Liver (tissue), 9 donors: ENCODE data around the gene SLC28A2. TPM values are rescaled to one million over a fixed set of nuclear protein-coding genes. Genes with fewer than 3 reads are reported as not detected.

Experiments
- DNase-seq: peaks from one replicate; pipeline ENCODE4 v3.0.0-alpha.2; 2017; ENCODE audit warnings: low spot score
- H3K27ac ChIP-seq, 2 donors: one replicate each; pipeline ENCODE4 v1.7.0; 2013; ENCODE audit warnings: inconsistent platforms in 2 of 2, low read length in 2 of 2, control low read depth in 1 of 2, low read depth in 1 of 2, mild to moderate bottlenecking in 1 of 2
- H3K27me3 ChIP-seq, 4 donors: one replicate each; pipeline versions ENCODE4 v1.6.1 to v1.7.0; 2013; ENCODE audit warnings: low read length in 3 of 4, inconsistent platforms in 1 of 4, mild to moderate bottlenecking in 1 of 4, moderate library complexity in 1 of 4; ENCODE audit not compliant: control insufficient read depth in 4 of 4, insufficient read depth in 4 of 4
- H3K36me3 ChIP-seq, 4 donors: one replicate each; pipeline versions ENCODE4 v1.6.1 to v1.7.0; 2013; ENCODE audit warnings: low read length in 3 of 4, mild to moderate bottlenecking in 3 of 4, low read depth in 1 of 4, moderate library complexity in 1 of 4; ENCODE audit not compliant: control insufficient read depth in 4 of 4, insufficient read depth in 3 of 4
- H3K4me1 ChIP-seq, 4 donors: one replicate each; pipeline versions ENCODE4 v1.6.1 to v1.7.0; 2013; ENCODE audit warnings: low read length in 3 of 4, mild to moderate bottlenecking in 3 of 4, moderate library complexity in 1 of 4; ENCODE audit not compliant: control insufficient read depth in 4 of 4, insufficient read depth in 4 of 4
- H3K4me3 ChIP-seq, 3 donors: one replicate each; pipeline versions ENCODE4 v1.6.1 to v1.7.0; 2013; ENCODE audit warnings: low read length in 3 of 3, control low read depth in 1 of 3, low read depth in 1 of 3, mild to moderate bottlenecking in 1 of 3
- H3K9ac ChIP-seq, 2 donors: one replicate each; pipeline ENCODE4 v1.7.0; 2013; ENCODE audit warnings: low read length in 2 of 2, mild to moderate bottlenecking in 2 of 2, moderate library complexity in 2 of 2, control low read depth in 1 of 2, low read depth in 1 of 2
- H3K9me3 ChIP-seq, 4 donors: one replicate each; pipeline versions ENCODE4 v1.6.1 to v1.7.0; 2013; ENCODE audit warnings: low read length in 3 of 4; ENCODE audit not compliant: control insufficient read depth in 4 of 4
- EGR1 ChIP-seq, 2 donors: IDR thresholded peaks; 2 replicates each; pipeline ENCODE4 v1.6.1; 2016 to 2018; ENCODE audit warnings: antibody characterized with exemption in 2 of 2, low read depth in 2 of 2
- FOXA1 ChIP-seq: IDR thresholded peaks from 2 replicates; pipeline ENCODE4 v1.6.1; 2016; ENCODE audit warnings: antibody characterized with exemption
- FOXA2 ChIP-seq: IDR thresholded peaks from 2 replicates; pipeline ENCODE4 v1.6.1; 2016; ENCODE audit warnings: antibody characterized with exemption
- GABPA ChIP-seq, 2 donors: IDR thresholded peaks in 1 of 2; conservative IDR thresholded peaks in 1 of 2; 2 replicates each; pipeline ENCODE4 v1.6.1; 2016; ENCODE audit warnings: antibody characterized with exemption in 2 of 2, mild to moderate bottlenecking in 1 of 2, moderate library complexity in 1 of 2
- HNF4A ChIP-seq, 2 donors: conservative IDR thresholded peaks; 2 replicates each; pipeline ENCODE4 v1.6.1; 2016; ENCODE audit warnings: antibody characterized with exemption in 2 of 2, mild to moderate bottlenecking in 2 of 2
- HNF4G ChIP-seq: IDR thresholded peaks from 2 replicates; pipeline ENCODE4 v1.6.1; 2016; ENCODE audit warnings: antibody characterized with exemption
- JUND ChIP-seq, 2 donors: IDR thresholded peaks; 2 replicates each; pipeline ENCODE4 v1.6.1; 2016; ENCODE audit warnings: antibody characterized with exemption in 2 of 2
- NR2F2 ChIP-seq: IDR thresholded peaks from 2 replicates; pipeline ENCODE4 v1.6.1; 2016; ENCODE audit warnings: antibody characterized with exemption
- RAD21 ChIP-seq, 2 donors: IDR thresholded peaks; 2 replicates each; pipeline ENCODE4 v1.6.1; 2016; ENCODE audit warnings: antibody characterized with exemption in 2 of 2, mild to moderate bottlenecking in 2 of 2
- RXRA ChIP-seq, 2 donors: IDR thresholded peaks; 2 replicates each; pipeline ENCODE4 v1.6.1; 2017 to 2018; ENCODE audit warnings: antibody characterized with exemption in 2 of 2, mild to moderate bottlenecking in 1 of 2
- SP1 ChIP-seq: IDR thresholded peaks from 2 replicates; pipeline ENCODE4 v1.6.1; 2018; ENCODE audit warnings: antibody characterized with exemption, mild to moderate bottlenecking
- TAF1 ChIP-seq: conservative IDR thresholded peaks from 2 replicates; pipeline ENCODE4 v1.6.1; 2016; ENCODE audit warnings: antibody characterized with exemption, mild to moderate bottlenecking
- YY1 ChIP-seq: IDR thresholded peaks from 2 replicates; pipeline ENCODE4 v1.6.1; 2016; ENCODE audit warnings: antibody characterized with exemption, mild to moderate bottlenecking
- WGBS: extraction: QIAGEN DNeasy Blood & Tissue Kit; methylation state at CpG from one replicate; pipeline ENCODE4 v1.1.7; 2013; 5-methylcytosine and 5-hydroxymethylcytosine counted together
- polyA plus RNA-seq, 2 donors: library from polyadenylated mRNA; stranded (reverse) in 1 of 2; unstranded in 1 of 2; fragments of 200-250 nt in 1 of 2; fragments of >200 nt in 1 of 2; fragmentation: Nextera tagmentation in 1 of 2; extraction: Ambion mirVana in 1 of 2; gene quantifications; one replicate each; pipeline versions ENCODE4 v1.2.1 to v1.2.3, GENCODE V29; 2013 to 2015
- total RNA-seq, 2 donors: library from RNA; depleted of rRNA; stranded (reverse); fragments of >200 nt; gene quantifications; one replicate each; pipeline ENCODE4 v1.2.3, GENCODE V29; 2014
- TF ChIP-seq, protein P1 (sequence below): IDR thresholded peaks from 2 replicates; pipeline ENCODE4 v1.6.1; 2016; ENCODE audit warnings: antibody characterized with exemption
- TF ChIP-seq, protein P2 (sequence below): IDR thresholded peaks from 2 replicates; pipeline ENCODE4 v1.6.1; 2016; ENCODE audit warnings: antibody characterized with exemption
- TF ChIP-seq, protein P3 (sequence below): fragments of 150-350 bp; IDR thresholded peaks from 2 replicates; pipeline ENCODE4 v1.5.1; 2017; ENCODE audit warnings: improper control_type of control experiment, low read depth, low read length; ENCODE audit not compliant: missing input control
- TF ChIP-seq, protein P4 (sequence below): IDR thresholded peaks from 2 replicates; pipeline ENCODE4 v1.6.1; 2016; ENCODE audit warnings: antibody characterized with exemption
- TF ChIP-seq, protein P5 (sequence below): IDR thresholded peaks from 2 replicates; pipeline ENCODE4 v1.6.1; 2016; ENCODE audit warnings: antibody characterized with exemption, mild to moderate bottlenecking
- donor health status: healthy.
- donor health status: healthy.
- donor health status: healthy.
- donor health status: healthy.
- donor health status: healthy.

SLC28A2 gene
- total and polyA plus RNA-seq, 4 donors: under 0.01 to 0.19 (median 0.02) TPM; not detected in 1

DNA sequence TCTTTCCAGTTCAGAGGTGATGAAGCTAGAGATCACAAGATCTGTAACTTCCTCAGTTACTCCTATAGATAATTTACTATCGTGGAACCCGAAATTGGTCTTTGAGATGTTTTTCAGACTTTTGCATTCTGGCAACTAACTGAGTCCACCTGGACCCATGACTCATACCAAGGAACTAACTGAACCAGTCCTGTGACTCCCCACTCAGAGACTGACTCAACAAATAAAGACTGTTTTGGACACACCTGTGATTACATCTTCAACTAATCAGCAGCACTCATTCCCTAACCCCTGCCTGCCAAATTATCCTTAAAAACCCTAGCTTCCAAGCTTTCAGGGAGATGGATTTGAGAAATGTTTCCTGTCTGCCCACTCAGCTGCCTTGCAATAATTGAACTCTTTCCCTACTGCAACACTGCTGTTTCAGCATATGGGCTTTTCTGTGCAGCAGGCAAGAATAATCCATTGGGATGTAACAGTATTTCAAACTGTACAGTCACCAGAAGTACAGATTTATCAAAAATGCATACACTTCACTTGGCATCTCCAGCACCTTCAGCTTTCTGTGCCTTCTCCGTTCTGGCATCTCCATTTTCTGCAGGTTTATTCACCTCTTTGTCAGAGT, 68.7 kb downstream of the SLC28A2 start:
- Histone ChIP-seq H3K9ac (no peak overlapping the region), H3K4me3 (peak overlapping the region in 1 of 3 donors; percentile 49), H3K36me3 (no peaks in the 10 kb centered on the region), H3K27ac (no peak overlapping the region), H3K9me3 (no peaks in the 10 kb centered on the region), H3K27me3 (no peaks in the 10 kb centered on the region), H3K4me1 (no peaks in the 10 kb centered on the region)
- WGBS: 88% methylated on average over 3 of the region's 3 CpGs
- no peak for DNase-seq
- no peak for TF ChIP-seq RXRA (IDR thresholded peaks at IDR 0.05)
- TF ChIP-seq JUND (IDR thresholded peaks at IDR 0.05): no peak
- TF ChIP-seq NR2F2: no peak
- no peak for TF ChIP-seq SP1
- TF ChIP-seq, protein P1, sequence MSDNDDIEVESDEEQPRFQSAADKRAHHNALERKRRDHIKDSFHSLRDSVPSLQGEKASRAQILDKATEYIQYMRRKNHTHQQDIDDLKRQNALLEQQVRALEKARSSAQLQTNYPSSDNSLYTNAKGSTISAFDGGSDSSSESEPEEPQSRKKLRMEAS: no peak
- no peak for TF ChIP-seq GABPA (IDR thresholded peaks at IDR 0.05 in 1 of 2, conservative IDR thresholded peaks at IDR 0.05 in 1 of 2)
- TF ChIP-seq RAD21 (IDR thresholded peaks at IDR 0.05): no peak
- TF ChIP-seq, protein P2, sequence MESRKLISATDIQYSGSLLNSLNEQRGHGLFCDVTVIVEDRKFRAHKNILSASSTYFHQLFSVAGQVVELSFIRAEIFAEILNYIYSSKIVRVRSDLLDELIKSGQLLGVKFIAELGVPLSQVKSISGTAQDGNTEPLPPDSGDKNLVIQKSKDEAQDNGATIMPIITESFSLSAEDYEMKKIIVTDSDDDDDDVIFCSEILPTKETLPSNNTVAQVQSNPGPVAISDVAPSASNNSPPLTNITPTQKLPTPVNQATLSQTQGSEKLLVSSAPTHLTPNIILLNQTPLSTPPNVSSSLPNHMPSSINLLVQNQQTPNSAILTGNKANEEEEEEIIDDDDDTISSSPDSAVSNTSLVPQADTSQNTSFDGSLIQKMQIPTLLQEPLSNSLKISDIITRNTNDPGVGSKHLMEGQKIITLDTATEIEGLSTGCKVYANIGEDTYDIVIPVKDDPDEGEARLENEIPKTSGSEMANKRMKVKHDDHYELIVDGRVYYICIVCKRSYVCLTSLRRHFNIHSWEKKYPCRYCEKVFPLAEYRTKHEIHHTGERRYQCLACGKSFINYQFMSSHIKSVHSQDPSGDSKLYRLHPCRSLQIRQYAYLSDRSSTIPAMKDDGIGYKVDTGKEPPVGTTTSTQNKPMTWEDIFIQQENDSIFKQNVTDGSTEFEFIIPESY: no peak
- TF ChIP-seq HNF4G: no peak
- no peak for TF ChIP-seq FOXA1
- no peak for TF ChIP-seq EGR1 (IDR thresholded peaks at IDR 0.05; ENCODE audit: low read depth in 2 of 2)
- no peak for TF ChIP-seq TAF1
- TF ChIP-seq HNF4A (conservative IDR thresholded peaks at IDR 0.05): no peak

DNA sequence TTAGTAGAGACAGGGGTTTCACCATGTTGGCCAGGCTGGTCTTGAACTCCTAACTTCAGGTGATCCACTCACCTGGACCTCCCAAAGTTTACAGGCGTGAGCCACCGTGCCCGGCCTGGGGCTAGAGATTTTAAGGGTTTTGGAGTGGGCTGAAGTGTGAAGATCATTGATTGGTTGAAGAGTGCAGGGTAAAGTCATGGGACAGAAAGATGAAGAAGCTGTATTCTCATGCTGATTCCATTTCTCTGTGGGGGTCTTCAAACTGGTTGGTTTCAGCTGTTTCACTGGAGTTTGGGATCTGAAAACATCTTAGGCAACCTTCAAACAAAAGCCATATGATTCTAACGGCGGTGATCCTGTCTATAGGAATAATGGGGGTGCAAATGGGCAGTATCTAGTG, 74.2 kb downstream of the SLC28A2 start:
- H3K4me3 ChIP-seq: no peak overlapping the region
- no peak overlapping the region for H3K9ac ChIP-seq
- no peak for DNase-seq
- TF ChIP-seq RXRA (IDR thresholded peaks at IDR 0.05): no peak
- TF ChIP-seq, protein P3, sequence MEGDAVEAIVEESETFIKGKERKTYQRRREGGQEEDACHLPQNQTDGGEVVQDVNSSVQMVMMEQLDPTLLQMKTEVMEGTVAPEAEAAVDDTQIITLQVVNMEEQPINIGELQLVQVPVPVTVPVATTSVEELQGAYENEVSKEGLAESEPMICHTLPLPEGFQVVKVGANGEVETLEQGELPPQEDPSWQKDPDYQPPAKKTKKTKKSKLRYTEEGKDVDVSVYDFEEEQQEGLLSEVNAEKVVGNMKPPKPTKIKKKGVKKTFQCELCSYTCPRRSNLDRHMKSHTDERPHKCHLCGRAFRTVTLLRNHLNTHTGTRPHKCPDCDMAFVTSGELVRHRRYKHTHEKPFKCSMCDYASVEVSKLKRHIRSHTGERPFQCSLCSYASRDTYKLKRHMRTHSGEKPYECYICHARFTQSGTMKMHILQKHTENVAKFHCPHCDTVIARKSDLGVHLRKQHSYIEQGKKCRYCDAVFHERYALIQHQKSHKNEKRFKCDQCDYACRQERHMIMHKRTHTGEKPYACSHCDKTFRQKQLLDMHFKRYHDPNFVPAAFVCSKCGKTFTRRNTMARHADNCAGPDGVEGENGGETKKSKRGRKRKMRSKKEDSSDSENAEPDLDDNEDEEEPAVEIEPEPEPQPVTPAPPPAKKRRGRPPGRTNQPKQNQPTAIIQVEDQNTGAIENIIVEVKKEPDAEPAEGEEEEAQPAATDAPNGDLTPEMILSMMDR: no peak
- no peaks in the 10 kb centered on the region for H3K27me3 ChIP-seq
- H3K9me3 ChIP-seq: no peaks in the 10 kb centered on the region
- no peak overlapping the region for H3K27ac ChIP-seq
- 89% methylated on average over 5 of the region's 5 CpGs for WGBS
- H3K4me1 ChIP-seq: no peaks in the 10 kb centered on the region
- H3K36me3 ChIP-seq: no peaks in the 10 kb centered on the region

DNA sequence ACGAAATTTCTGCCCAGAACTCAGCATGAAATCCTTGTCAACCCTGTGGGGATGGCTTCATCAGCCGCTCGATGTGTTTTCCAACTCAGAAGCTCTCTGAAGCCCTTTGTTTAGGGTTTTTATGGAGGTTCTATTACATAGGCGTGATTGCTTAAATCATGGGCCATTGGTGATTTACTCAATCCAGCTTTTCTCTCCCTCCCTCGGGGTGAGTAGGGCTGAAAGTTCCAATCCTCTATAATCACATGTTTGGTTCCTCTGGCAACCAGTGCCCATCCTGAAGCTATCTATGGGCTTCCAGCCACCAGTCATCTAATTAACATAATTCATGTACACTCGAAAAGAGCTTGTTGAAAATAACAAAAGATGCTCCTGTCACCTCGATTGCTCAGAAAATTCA, 74.7 kb downstream of the SLC28A2 start:
- no peak overlapping the region for H3K9ac ChIP-seq
- H3K27ac ChIP-seq: no peak overlapping the region
- no peaks in the 10 kb centered on the region for H3K9me3 ChIP-seq
- 88% methylated on average over 7 of the region's 7 CpGs for WGBS
- no peaks in the 10 kb centered on the region for H3K4me1 ChIP-seq
- no peak for DNase-seq
- TF ChIP-seq, protein P4, sequence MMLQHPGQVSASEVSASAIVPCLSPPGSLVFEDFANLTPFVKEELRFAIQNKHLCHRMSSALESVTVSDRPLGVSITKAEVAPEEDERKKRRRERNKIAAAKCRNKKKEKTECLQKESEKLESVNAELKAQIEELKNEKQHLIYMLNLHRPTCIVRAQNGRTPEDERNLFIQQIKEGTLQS: no peak
- TF ChIP-seq, protein P3: no peak
- TF ChIP-seq RAD21 (IDR thresholded peaks at IDR 0.05) (no peak), SP1 (no peak), EGR1 (IDR thresholded peaks at IDR 0.05; ENCODE audit: low read depth in 2 of 2) (no peak), JUND (IDR thresholded peaks at IDR 0.05) (no peak), HNF4A (conservative IDR thresholded peaks at IDR 0.05) (no peak), FOXA1 (no peak), NR2F2 (no peak), FOXA2 (no peak), HNF4G (no peak), YY1 (no peak)
- TF ChIP-seq, protein P5, sequence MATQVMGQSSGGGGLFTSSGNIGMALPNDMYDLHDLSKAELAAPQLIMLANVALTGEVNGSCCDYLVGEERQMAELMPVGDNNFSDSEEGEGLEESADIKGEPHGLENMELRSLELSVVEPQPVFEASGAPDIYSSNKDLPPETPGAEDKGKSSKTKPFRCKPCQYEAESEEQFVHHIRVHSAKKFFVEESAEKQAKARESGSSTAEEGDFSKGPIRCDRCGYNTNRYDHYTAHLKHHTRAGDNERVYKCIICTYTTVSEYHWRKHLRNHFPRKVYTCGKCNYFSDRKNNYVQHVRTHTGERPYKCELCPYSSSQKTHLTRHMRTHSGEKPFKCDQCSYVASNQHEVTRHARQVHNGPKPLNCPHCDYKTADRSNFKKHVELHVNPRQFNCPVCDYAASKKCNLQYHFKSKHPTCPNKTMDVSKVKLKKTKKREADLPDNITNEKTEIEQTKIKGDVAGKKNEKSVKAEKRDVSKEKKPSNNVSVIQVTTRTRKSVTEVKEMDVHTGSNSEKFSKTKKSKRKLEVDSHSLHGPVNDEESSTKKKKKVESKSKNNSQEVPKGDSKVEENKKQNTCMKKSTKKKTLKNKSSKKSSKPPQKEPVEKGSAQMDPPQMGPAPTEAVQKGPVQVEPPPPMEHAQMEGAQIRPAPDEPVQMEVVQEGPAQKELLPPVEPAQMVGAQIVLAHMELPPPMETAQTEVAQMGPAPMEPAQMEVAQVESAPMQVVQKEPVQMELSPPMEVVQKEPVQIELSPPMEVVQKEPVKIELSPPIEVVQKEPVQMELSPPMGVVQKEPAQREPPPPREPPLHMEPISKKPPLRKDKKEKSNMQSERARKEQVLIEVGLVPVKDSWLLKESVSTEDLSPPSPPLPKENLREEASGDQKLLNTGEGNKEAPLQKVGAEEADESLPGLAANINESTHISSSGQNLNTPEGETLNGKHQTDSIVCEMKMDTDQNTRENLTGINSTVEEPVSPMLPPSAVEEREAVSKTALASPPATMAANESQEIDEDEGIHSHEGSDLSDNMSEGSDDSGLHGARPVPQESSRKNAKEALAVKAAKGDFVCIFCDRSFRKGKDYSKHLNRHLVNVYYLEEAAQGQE: no peak
- H3K27me3 ChIP-seq: no peaks in the 10 kb centered on the region
- no peaks in the 10 kb centered on the region for H3K36me3 ChIP-seq
- no peak overlapping the region for H3K4me3 ChIP-seq
